Tibial artery (tissue), 4 donors: ENCODE measurements around the gene FYB1.

Experiments
- DNase-seq, 2 donors: peaks; one replicate each; pipeline ENCODE4 v3.0.0-alpha.2; 2019
- H3K27ac ChIP-seq, 2 donors: fragments of 200-600 bp; sonication (generic) in 1 of 2; 1 replicate in 1 of 2; 2 replicates in 1 of 2; pipeline ENCODE4 v1.5.1; 2018 to 2019; ENCODE audit warnings: mild to moderate bottlenecking in 1 of 2
- H3K27me3 ChIP-seq, 2 donors: fragments of 200-600 bp; sonication (generic) in 1 of 2; one replicate each; pipeline versions ENCODE4 v1.5.1 to v1.6.0; 2016 to 2019
- H3K36me3 ChIP-seq, 3 donors: fragments of 200-600 bp; sonication (generic) in 2 of 3; one replicate each; pipeline ENCODE4 v1.5.1; 2016 to 2019; ENCODE audit warnings: mild to moderate bottlenecking in 2 of 3
- H3K4me1 ChIP-seq, 4 donors: fragments of 200-600 bp; sonication (generic) in 2 of 4; 1 replicate in 3 of 4; 2 replicates in 1 of 4; pipeline ENCODE4 v1.5.1; 2016 to 2019
- H3K4me3 ChIP-seq, 2 donors: fragments of 200-600 bp; sonication (generic) in 1 of 2; 1 replicate in 1 of 2; 2 replicates in 1 of 2; pipeline ENCODE4 v1.5.1; 2018 to 2019; ENCODE audit warnings: mild to moderate bottlenecking in 2 of 2
- H3K9me3 ChIP-seq, 3 donors: fragments of 200-600 bp; sonication (generic) in 1 of 3; one replicate each; pipeline ENCODE4 v1.5.1; 2016 to 2019
- CTCF ChIP-seq, 2 experiments: fragments of 200-600 bp in 1 of 2; fragments of 450-650 bp in 1 of 2; IDR thresholded peaks; one replicate each; pipeline ENCODE4 v1.5.1; 2017 to 2019; ENCODE audit warnings: antibody characterized with exemption in 2 of 2, mild to moderate bottlenecking in 1 of 2, moderate library complexity in 1 of 2
- intact Hi-C: fragments of 100-400 bp; cut with DNase I; formaldehyde crosslinking; loops from one replicate; pipeline ENCODE4 v1.15.0; 2023; ENCODE audit warnings: low total_unique reads

Gene FYB1

GRCh38 chr5:39130716-39131115 is 88.6 kb downstream of the FYB1 start:
- no peak for DNase-seq
- no peaks in the 10 kb centered on the region for H3K9me3 ChIP-seq
- H3K36me3 ChIP-seq, result no peaks in the 10 kb centered on the region
- intact Hi-C loops, result no loop called here
- no peak overlapping the region for H3K27ac ChIP-seq
- H3K27me3 ChIP-seq, result no peaks in the 10 kb centered on the region
- H3K4me1 ChIP-seq, result no peaks in the 10 kb centered on the region
- no peak for TF ChIP-seq CTCF (IDR thresholded peaks at IDR 0.05)
- no peak overlapping the region for H3K4me3 ChIP-seq

- DNase-seq, result no peak
- Histone ChIP-seq H3K27me3 (no peaks in the 10 kb centered on the region), H3K36me3 (no peaks in the 10 kb centered on the region), H3K27ac (no peak overlapping the region), H3K9me3 (no peaks in the 10 kb centered on the region), H3K4me1 (no peaks in the 10 kb centered on the region), H3K4me3 (no peak overlapping the region)
- intact Hi-C loops, result no loop called here
- TF ChIP-seq CTCF (IDR thresholded peaks at IDR 0.05), result no peak
Observed at GRCh38 chr5:39121922-39122321, 97.4 kb downstream of the FYB1 start.

- TF ChIP-seq CTCF (IDR thresholded peaks at IDR 0.05), result no peak
- DNase-seq, result no peak
- H3K27ac ChIP-seq, result no peak overlapping the region
- intact Hi-C loops, result no loop called here
- no peaks in the 10 kb centered on the region for H3K4me1 ChIP-seq
- no peaks in the 10 kb centered on the region for H3K9me3 ChIP-seq
- H3K27me3 ChIP-seq, result no peaks in the 10 kb centered on the region
- H3K36me3 ChIP-seq, result no peaks in the 10 kb centered on the region
- H3K4me3 ChIP-seq, result no peak overlapping the region
Observed at GRCh38 chr5:39121315-39121714, 98.0 kb downstream of the FYB1 start.

GRCh38 chr5:39120052-39120420 is 99.3 kb downstream of the FYB1 start:
- TF ChIP-seq CTCF (IDR thresholded peaks at IDR 0.05), result no peak
- intact Hi-C loops, result no loop called here
- Histone ChIP-seq H3K4me1 (no peaks in the 10 kb centered on the region), H3K9me3 (no peaks in the 10 kb centered on the region), H3K27me3 (no peaks in the 10 kb centered on the region), H3K36me3 (no peaks in the 10 kb centered on the region), H3K27ac (no peak overlapping the region), H3K4me3 (no peak overlapping the region)
- DNase-seq, result no peak

GRCh38 chr5:39119404-39120051 is 99.8 kb downstream of the FYB1 start:
- H3K4me3 ChIP-seq, result no peak overlapping the region
- TF ChIP-seq CTCF (IDR thresholded peaks at IDR 0.05), result no peak
- intact Hi-C loops, result no loop called here
- no peaks in the 10 kb centered on the region for H3K9me3 ChIP-seq
- no peak overlapping the region for H3K27ac ChIP-seq
- DNase-seq, result no peak
- no peaks in the 10 kb centered on the region for H3K27me3 ChIP-seq
- no peaks in the 10 kb centered on the region for H3K4me1 ChIP-seq
- H3K36me3 ChIP-seq, result no peaks in the 10 kb centered on the region

- Histone ChIP-seq H3K27me3 (no peaks in the 10 kb centered on the region), H3K4me3 (no peak overlapping the region), H3K4me1 (no peaks in the 10 kb centered on the region), H3K27ac (no peak overlapping the region), H3K36me3 (no peaks in the 10 kb centered on the region), H3K9me3 (no peaks in the 10 kb centered on the region)
- no peak for DNase-seq
- intact Hi-C loops, result no loop called here
- TF ChIP-seq CTCF (IDR thresholded peaks at IDR 0.05), result no peak
Observed at GRCh38 chr5:39118638-39119037, 100.7 kb downstream of the FYB1 start.
